SK-N-SH (cell line): Measurements from ENCODE around the gene LEF1. TPM values are rescaled to one million over a fixed set of nuclear protein-coding genes. Genes with fewer than 3 reads are reported as not detected.

Source experiments
- CTCF ChIA-PET: fragments of 300-600, 350-600 bp; formaldehyde crosslinking; extraction: SDS; loops from one replicate; lab custom pipeline; 2021; lab: Yijun Ruan, JAX
- POLR2A ChIA-PET: fragments of 350-600 bp; sonication (Branson Sonifier 250); formaldehyde crosslinking; extraction: SDS; loops from one replicate; lab custom pipeline; 2020; ENCODE audit warnings: antibody characterized with exemption, inconsistent platforms; lab: Yijun Ruan, JAX
- DNase-seq: peaks from one replicate; pipeline ENCODE4 v3.0.0; 2012
- H2AFZ ChIP-seq: fragments of 200-600 bp; sonication (generic); 2 replicates; pipeline ENCODE4 v1.8.1; 2016; ENCODE audit warnings: antibody characterized with exemption, mild to moderate bottlenecking, low read depth
- H3F3A ChIP-seq: fragments of 200-600 bp; sonication (generic); replicated peaks from 2 replicates; pipeline ENCODE3; 2016; ENCODE audit warnings: antibody characterized with exemption, mild to moderate bottlenecking; ENCODE audit not compliant: insufficient read depth
- H3K27ac ChIP-seq, 2 experiments: fragments of 200-500 bp in 1 of 2; fragments of 200-600 bp in 1 of 2; sonication (Bioruptor generic) in 1 of 2; sonication (generic), shearing (Covaris generic) in 1 of 2; 2 replicates each; pipeline versions ENCODE4 v1.5.1 to v1.6.1; 2014 to 2016; ENCODE audit warnings: low read depth in 2 of 2, inconsistent platforms in 1 of 2, low read length in 1 of 2, mild to moderate bottlenecking in 1 of 2, mixed read lengths in 1 of 2
- H3K27me3 ChIP-seq: fragments of 200-600 bp; sonication (generic), shearing (Covaris generic); 2 replicates; pipeline ENCODE4 v1.6.1; 2016; ENCODE audit warnings: mixed run types; ENCODE audit not compliant: insufficient read depth
- H3K36me3 ChIP-seq, 2 experiments: fragments of 200-500 bp in 1 of 2; fragments of 200-600 bp in 1 of 2; sonication (Bioruptor generic) in 1 of 2; sonication (generic) in 1 of 2; replicated peaks in 1 of 2; 2 replicates each; pipeline versions ENCODE3 to v1.5.1; 2014 to 2016; ENCODE audit warnings: low read length in 1 of 2, mild to moderate bottlenecking in 1 of 2; ENCODE audit not compliant: insufficient read depth in 2 of 2, control insufficient read depth in 1 of 2
- H3K4me1 ChIP-seq, 2 experiments: fragments of 200-500 bp in 1 of 2; fragments of 200-600 bp in 1 of 2; sonication (Bioruptor generic) in 1 of 2; sonication (generic), shearing (Covaris generic) in 1 of 2; 2 replicates each; pipeline versions ENCODE4 v1.5.1 to v1.6.1; 2014 to 2016; ENCODE audit warnings: low read depth in 1 of 2, low read length in 1 of 2, mixed run types in 1 of 2; ENCODE audit not compliant: insufficient read depth in 2 of 2, control insufficient read depth in 1 of 2
- H3K4me2 ChIP-seq: fragments of 200-600 bp; sonication (generic), shearing (Covaris generic); 2 replicates; pipeline ENCODE4 v1.6.1; 2017; ENCODE audit warnings: mixed run types
- H3K4me3 ChIP-seq, 2 experiments: fragments of 200-500 bp in 1 of 2; fragments of 200-600 bp in 1 of 2; sonication (Bioruptor generic) in 1 of 2; sonication (generic), shearing (Covaris generic) in 1 of 2; 2 replicates each; pipeline versions ENCODE4 v1.5.1 to v1.8.1; 2014 to 2016; ENCODE audit warnings: low read depth in 2 of 2, inconsistent platforms in 1 of 2, low read length in 1 of 2, mild to moderate bottlenecking in 1 of 2, mixed read lengths in 1 of 2, moderate library complexity in 1 of 2
- H3K79me2 ChIP-seq: fragments of 200-600 bp; sonication (generic); 2 replicates; pipeline ENCODE4 v1.8.1; 2017; ENCODE audit warnings: mild to moderate bottlenecking; ENCODE audit not compliant: insufficient read depth
- H3K9ac ChIP-seq: fragments of 200-600 bp; sonication (generic); 2 replicates; pipeline ENCODE4 v1.6.1; 2017; ENCODE audit warnings: mixed run types
- H3K9me2 ChIP-seq: fragments of 200-600 bp; sonication (generic); 2 replicates; pipeline ENCODE4 v1.6.1; 2017; ENCODE audit warnings: mixed run types
- H3K9me3 ChIP-seq: fragments of 200-600 bp; sonication (generic); 2 replicates; pipeline ENCODE4 v1.6.1; 2017; ENCODE audit warnings: mixed run types, mild to moderate bottlenecking, moderate library complexity
- H4K20me1 ChIP-seq: fragments of 200-600 bp; sonication (generic); 2 replicates; pipeline ENCODE4 v1.6.1; 2017; ENCODE audit warnings: mild to moderate bottlenecking, mixed run types; ENCODE audit not compliant: insufficient read depth
- ELF1 ChIP-seq: IDR thresholded peaks from 2 replicates; pipeline ENCODE4 v1.4.0; 2012
- EP300 ChIP-seq, 2 experiments: IDR thresholded peaks; 2 replicates each; pipeline versions ENCODE4 v1.4.0 to v1.6.1; 2012; ENCODE audit warnings: borderline replicate concordance in 1 of 2, low read depth in 1 of 2, low read length in 1 of 2
- EZH2phosphoT487 ChIP-seq: fragments of 200-600 bp; sonication (generic); IDR thresholded peaks from 2 replicates; pipeline ENCODE4 v1.6.1; 2017; ENCODE audit warnings: low read depth, mixed run types, mild to moderate bottlenecking, antibody characterized with exemption, moderate library complexity, borderline replicate concordance
- FOXJ3 ChIP-seq: sonication (generic); formaldehyde crosslinking; IDR thresholded peaks from 2 replicates; pipeline ENCODE4 v1.5.1; 2020; ENCODE audit warnings: mild to moderate bottlenecking, missing genetic modification reagents
- GABPA ChIP-seq: IDR thresholded peaks from 2 replicates; pipeline ENCODE4 v1.4.0; 2012; ENCODE audit warnings: low read depth, mild to moderate bottlenecking
- GATA2 ChIP-seq: sonication (generic); formaldehyde crosslinking; IDR thresholded peaks from 2 replicates; pipeline ENCODE4 v1.5.0; 2020; ENCODE audit warnings: mild to moderate bottlenecking, missing genetic modification reagents
- MAX ChIP-seq: IDR thresholded peaks from 2 replicates; pipeline ENCODE4 v1.4.0; 2012; ENCODE audit warnings: low read depth
- MEF2A ChIP-seq: IDR thresholded peaks from 2 replicates; pipeline ENCODE4 v1.4.0; 2012; ENCODE audit warnings: low read depth, borderline replicate concordance
- MXI1 ChIP-seq: IDR thresholded peaks from 2 replicates; pipeline ENCODE4 v1.6.1; 2012; ENCODE audit warnings: mild to moderate bottlenecking, low read depth, low read length, improper control_type of control experiment
- NFIC ChIP-seq: IDR thresholded peaks from 2 replicates; pipeline ENCODE4 v1.4.0; 2012; ENCODE audit warnings: borderline replicate concordance
- NRF1 ChIP-seq: IDR thresholded peaks from 2 replicates; pipeline ENCODE4 v1.6.1; 2012; ENCODE audit warnings: low read depth, mild to moderate bottlenecking, low read length
- RCOR1 ChIP-seq: fragments of 150-350 bp; IDR thresholded peaks from 2 replicates; pipeline ENCODE4 v1.6.1; 2017; ENCODE audit warnings: antibody characterized with exemption, low read length
- RXRA ChIP-seq: IDR thresholded peaks from 2 replicates; pipeline ENCODE4 v1.4.0; 2012; ENCODE audit warnings: low read depth, mild to moderate bottlenecking, borderline replicate concordance
- SIN3A ChIP-seq: IDR thresholded peaks from 2 replicates; pipeline ENCODE4 v1.6.1; 2012; ENCODE audit warnings: low read depth, mild to moderate bottlenecking, low read length, moderate library complexity, borderline replicate concordance
- TAF1 ChIP-seq: IDR thresholded peaks from 2 replicates; pipeline ENCODE4 v1.6.1; 2012; ENCODE audit warnings: low read depth, mild to moderate bottlenecking, low read length, moderate library complexity, borderline replicate concordance
- TCF12 ChIP-seq: IDR thresholded peaks from 2 replicates; pipeline ENCODE4 v1.4.0; 2012
- TEAD4 ChIP-seq: IDR thresholded peaks from 2 replicates; pipeline ENCODE4 v1.4.0; 2012; ENCODE audit warnings: mild to moderate bottlenecking, borderline replicate concordance; ENCODE audit not compliant: insufficient read depth
- USF2 ChIP-seq: fragments of 150-350 bp; IDR thresholded peaks from 2 replicates; pipeline ENCODE4 v1.6.1; 2017; ENCODE audit warnings: antibody characterized with exemption, low read length, low read depth, borderline replicate concordance
- WGBS: methylation state at CpG from one replicate; pipeline ENCODE4 v1.1.6; 2017; ENCODE audit warnings: low lambda C conversion rate; 5-methylcytosine and 5-hydroxymethylcytosine counted together
- polyA plus RNA-seq, 3 experiments: library from polyadenylated mRNA; depleted of rRNA; stranded (reverse); fragments of >200 nt; gene quantifications; 2 replicates each; pipeline ENCODE4 v1.2.3, GENCODE V29; 2012

The LEF1 gene
- polyA plus RNA-seq, 1 of the 3 experiments (the other 2 are of a cell fraction) = 0.36 TPM

GRCh38 chr4:108037884-108038283 lies 130.8 kb downstream of the LEF1 start:
- Histone ChIP-seq H2AFZ (no peak overlapping the region), H3K27ac (no peak overlapping the region), H3K36me3 (peaks cover 0 to 18% of the 10 kb centered on the region in 2 experiments), H3K4me3 (no peak overlapping the region), H3K27me3 (no peaks in the 10 kb centered on the region), H3K79me2 (no peaks in the 10 kb centered on the region), H3K4me2 (no peak overlapping the region), H3K9me2 (no peaks in the 10 kb centered on the region), H4K20me1 (no peaks in the 10 kb centered on the region), H3K4me1 (no peaks in the 10 kb centered on the region), H3K9ac (no peak overlapping the region), H3K9me3 (no peaks in the 10 kb centered on the region), H3F3A (no peaks in the 10 kb centered on the region)
- no peak for DNase-seq
- TF ChIP-seq MEF2A (no peak), GATA2 (CRISPR knock-in tag) (no peak)
- CTCF ChIA-PET = interaction anchor here (0.6 to 1.3 kb wide), 2 partner anchors 19 to 1549 kb away, joined by 3 to 8 read pairs; no protein-coding TSS in a partner anchor
- WGBS = 84% methylated on average over 2 of the region's 2 CpGs
- POLR2A ChIA-PET = no interaction called here

GRCh38 chr4:108036213-108036612 lies 132.5 kb downstream of the LEF1 start:
- Histone ChIP-seq H3K27ac (no peak overlapping the region), H3K4me1 (no peaks in the 10 kb centered on the region), H2AFZ (no peak overlapping the region), H3K4me3 (no peak overlapping the region), H3K79me2 (no peaks in the 10 kb centered on the region), H4K20me1 (no peaks in the 10 kb centered on the region), H3K4me2 (no peak overlapping the region), H3K9ac (no peak overlapping the region), H3K36me3 (peaks cover 0 to 21% of the 10 kb centered on the region in 2 experiments), H3K9me2 (no peaks in the 10 kb centered on the region), H3K9me3 (no peaks in the 10 kb centered on the region), H3K27me3 (no peaks in the 10 kb centered on the region), H3F3A (no peaks in the 10 kb centered on the region)
- WGBS = 95% methylated on average over 7 of the region's 7 CpGs
- no peak for DNase-seq
- TF ChIP-seq RCOR1 (no peak), TEAD4 (no peak), GATA2 (CRISPR knock-in tag) (no peak), TCF12 (no peak), MXI1 (no peak), NRF1 (no peak), GABPA (no peak), MAX (no peak), EP300 (IDR thresholded peaks at IDR 0.05; ENCODE audit: borderline replicate concordance in 1 of 2, low read depth in 1 of 2, low read length in 1 of 2) (no peak), EZH2phosphoT487 (no peak), SIN3A (no peak), ELF1 (no peak), USF2 (no peak), MEF2A (no peak), RXRA (no peak), NFIC (no peak), TAF1 (no peak), FOXJ3 (CRISPR knock-in tag) (no peak)
- CTCF ChIA-PET = interaction anchor here (10.9 kb wide), 1 partner anchor 17 kb away, joined by 89 read pairs; no protein-coding TSS in a partner anchor
- POLR2A ChIA-PET = no interaction called here
